Panc1 (cell line): ENCODE data around the gene TCP11L2.

ENCODE experiments used
- POLR2AphosphoS5 ChIP-seq: IDR thresholded peaks from 2 replicates; pipeline ENCODE4 v1.6.1; 2012; ENCODE audit warnings: mild to moderate bottlenecking, low read depth, low read length, moderate library complexity
- TF ChIP-seq, protein P1 (sequence below): fragments of 450-650 bp; IDR thresholded peaks from 2 replicates; pipeline ENCODE4 v1.5.1; 2017; ENCODE audit warnings: mild to moderate bottlenecking
- TF ChIP-seq, protein P2 (sequence below), 2 experiments: IDR thresholded peaks; 2 replicates each; pipeline ENCODE4 v1.6.1; 2011 to 2012; ENCODE audit warnings: low read depth in 2 of 2, control low read depth in 1 of 2, low read length in 1 of 2, mild to moderate bottlenecking in 1 of 2, moderate library complexity in 1 of 2; ENCODE audit not compliant: insufficient read depth in 1 of 2

DNA sequence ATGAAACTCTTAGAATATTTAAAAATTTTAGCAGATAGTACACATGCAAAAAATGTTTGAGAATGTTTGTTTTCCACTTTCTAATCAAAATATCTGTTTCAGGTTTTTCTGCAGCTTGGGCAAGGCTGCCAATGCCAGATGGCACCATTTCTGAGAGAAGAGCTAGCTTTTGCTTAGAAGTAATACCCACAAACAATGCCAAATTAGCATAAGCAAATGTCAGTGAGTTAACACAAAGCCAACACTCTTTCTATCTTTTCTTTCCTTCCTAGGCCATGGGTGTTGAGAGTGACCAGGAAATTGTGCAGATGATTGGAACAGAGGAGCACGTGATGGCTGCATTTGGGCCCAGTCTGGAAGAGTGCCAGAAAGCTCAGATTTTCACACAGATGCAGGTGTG is 90.2 kb downstream of the TCP11L2 start:
- TF ChIP-seq, protein P1, sequence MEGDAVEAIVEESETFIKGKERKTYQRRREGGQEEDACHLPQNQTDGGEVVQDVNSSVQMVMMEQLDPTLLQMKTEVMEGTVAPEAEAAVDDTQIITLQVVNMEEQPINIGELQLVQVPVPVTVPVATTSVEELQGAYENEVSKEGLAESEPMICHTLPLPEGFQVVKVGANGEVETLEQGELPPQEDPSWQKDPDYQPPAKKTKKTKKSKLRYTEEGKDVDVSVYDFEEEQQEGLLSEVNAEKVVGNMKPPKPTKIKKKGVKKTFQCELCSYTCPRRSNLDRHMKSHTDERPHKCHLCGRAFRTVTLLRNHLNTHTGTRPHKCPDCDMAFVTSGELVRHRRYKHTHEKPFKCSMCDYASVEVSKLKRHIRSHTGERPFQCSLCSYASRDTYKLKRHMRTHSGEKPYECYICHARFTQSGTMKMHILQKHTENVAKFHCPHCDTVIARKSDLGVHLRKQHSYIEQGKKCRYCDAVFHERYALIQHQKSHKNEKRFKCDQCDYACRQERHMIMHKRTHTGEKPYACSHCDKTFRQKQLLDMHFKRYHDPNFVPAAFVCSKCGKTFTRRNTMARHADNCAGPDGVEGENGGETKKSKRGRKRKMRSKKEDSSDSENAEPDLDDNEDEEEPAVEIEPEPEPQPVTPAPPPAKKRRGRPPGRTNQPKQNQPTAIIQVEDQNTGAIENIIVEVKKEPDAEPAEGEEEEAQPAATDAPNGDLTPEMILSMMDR, result no peak
- TF ChIP-seq, protein P2, sequence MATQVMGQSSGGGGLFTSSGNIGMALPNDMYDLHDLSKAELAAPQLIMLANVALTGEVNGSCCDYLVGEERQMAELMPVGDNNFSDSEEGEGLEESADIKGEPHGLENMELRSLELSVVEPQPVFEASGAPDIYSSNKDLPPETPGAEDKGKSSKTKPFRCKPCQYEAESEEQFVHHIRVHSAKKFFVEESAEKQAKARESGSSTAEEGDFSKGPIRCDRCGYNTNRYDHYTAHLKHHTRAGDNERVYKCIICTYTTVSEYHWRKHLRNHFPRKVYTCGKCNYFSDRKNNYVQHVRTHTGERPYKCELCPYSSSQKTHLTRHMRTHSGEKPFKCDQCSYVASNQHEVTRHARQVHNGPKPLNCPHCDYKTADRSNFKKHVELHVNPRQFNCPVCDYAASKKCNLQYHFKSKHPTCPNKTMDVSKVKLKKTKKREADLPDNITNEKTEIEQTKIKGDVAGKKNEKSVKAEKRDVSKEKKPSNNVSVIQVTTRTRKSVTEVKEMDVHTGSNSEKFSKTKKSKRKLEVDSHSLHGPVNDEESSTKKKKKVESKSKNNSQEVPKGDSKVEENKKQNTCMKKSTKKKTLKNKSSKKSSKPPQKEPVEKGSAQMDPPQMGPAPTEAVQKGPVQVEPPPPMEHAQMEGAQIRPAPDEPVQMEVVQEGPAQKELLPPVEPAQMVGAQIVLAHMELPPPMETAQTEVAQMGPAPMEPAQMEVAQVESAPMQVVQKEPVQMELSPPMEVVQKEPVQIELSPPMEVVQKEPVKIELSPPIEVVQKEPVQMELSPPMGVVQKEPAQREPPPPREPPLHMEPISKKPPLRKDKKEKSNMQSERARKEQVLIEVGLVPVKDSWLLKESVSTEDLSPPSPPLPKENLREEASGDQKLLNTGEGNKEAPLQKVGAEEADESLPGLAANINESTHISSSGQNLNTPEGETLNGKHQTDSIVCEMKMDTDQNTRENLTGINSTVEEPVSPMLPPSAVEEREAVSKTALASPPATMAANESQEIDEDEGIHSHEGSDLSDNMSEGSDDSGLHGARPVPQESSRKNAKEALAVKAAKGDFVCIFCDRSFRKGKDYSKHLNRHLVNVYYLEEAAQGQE (IDR thresholded peaks at IDR 0.05; ENCODE audit: insufficient read depth in 1 of 2, low read depth in 2 of 2, low read length in 1 of 2), result no peak
- TF ChIP-seq POLR2AphosphoS5, result no peak
